Endothelial cell of hepatic sinusoid (primary cell): Measurements from ENCODE around the gene C16orf89.

Experiments used
- in situ Hi-C: cut with HindIII; loops from 2 replicates; pipeline ENCODE4 v1.10.0; 2017; ENCODE audit warnings: low sequenced_read_pairs

The C16orf89 gene

DNA sequence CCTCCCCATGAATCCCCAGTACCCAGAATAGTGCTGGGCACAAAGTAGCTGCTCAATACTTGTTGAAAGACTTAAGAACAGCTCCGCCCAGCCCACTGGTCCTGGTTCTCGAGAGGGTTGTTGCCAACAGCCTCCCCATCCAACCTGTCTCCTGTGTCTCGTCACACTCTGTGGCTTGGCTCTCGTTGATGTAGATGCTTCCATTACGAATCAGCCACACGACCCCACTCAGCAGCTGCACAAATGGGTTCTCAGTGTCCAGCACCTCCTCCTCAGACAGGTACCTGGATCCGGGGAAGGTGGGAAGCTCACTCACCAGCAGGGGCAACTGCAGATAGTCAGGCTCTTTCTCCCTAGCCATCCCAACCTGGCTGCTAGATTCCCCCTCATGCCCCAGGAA is 34.2 kb downstream of the C16orf89 start:
- in situ Hi-C loops = no loop called here

DNA sequence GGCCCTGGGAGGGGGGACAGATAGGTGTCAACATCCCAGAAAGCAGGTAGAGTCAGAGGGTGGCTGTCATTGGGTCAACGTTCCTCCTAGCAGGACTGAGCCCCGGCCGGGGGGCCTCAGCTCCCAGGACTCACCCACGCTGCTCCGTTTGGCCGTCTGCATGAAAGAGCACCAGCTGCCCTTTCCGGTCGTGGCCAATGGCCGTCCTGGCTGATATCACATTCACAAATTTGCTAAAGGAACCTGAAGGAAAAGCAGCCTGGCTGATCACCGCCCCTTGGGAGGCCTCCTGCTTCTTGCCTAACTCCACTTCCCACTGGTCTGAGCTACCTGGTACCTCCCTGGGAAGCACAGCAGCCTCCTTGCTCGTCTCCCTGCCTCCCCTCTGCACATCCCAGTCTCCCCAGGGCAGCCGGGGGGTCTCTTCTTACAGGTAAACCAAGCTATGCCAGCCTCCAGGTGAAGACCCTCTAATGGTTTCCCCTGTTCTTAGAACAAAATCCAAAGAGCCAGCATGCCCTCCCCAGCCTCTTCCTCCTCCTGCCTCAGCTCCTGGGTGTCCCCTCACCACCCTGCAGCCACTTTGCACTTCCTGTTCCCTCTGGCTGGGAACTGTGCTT is 35.4 kb downstream of the C16orf89 start:
- in situ Hi-C loops = no loop called here

DNA sequence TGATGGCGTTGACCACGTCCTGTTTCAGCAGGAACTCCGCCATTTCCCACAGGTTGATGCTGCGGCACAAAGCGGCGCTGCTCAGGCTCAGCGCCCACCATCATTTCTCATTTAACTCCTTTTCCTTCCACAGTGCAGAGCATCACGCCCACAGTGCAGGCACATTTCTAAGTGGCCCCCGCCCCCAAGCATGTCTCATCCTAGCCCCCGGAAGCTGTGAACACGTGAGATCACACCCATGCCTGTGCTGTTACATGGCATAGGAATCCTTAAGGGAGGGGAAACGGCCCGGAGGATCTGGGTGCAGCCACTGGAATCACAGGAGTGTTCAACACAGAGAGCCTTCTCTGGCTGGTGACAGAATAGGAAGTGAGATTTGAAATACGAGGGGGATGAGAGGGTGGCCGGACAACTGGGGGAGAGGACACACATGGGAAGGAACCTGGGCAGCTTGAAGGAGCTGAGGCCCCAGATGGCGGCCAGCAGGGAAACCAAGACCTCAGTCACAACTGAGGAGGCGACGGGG is 36.7 kb downstream of the C16orf89 start:
- in situ Hi-C loops = no loop called here

DNA sequence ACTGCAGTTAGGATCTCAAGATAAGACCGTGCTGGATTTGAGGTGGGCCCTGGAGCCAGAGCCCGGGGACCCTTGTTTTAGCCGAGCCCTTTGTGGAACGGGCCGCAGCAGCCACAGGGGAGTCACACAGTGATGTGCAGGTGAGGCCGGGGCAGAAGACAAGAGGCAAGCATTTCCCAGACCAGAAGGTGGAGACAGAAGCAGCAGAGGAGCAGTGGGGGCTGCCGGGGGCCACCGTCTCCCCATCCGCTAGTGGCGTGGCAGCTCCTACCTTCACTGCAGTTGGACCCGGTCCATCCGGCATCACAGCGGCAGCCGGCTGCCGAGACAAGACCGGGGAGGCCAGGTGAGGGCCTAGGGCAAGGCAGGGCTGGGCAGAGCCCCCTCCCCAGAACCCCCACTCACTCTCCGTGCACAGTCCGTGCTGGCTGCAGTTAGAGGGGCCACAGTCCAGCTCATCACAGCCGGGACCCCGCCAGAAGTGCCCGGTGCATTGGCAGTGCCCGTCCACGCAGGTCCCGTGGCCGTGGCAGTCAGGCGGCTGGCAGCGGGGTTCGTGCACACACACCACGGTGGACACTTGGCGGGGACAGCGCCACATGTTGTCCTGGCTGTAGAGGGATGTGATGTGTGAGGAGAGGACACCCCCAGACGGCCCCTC is 38.1 kb downstream of the C16orf89 start:
- in situ Hi-C loops = no loop called here

DNA sequence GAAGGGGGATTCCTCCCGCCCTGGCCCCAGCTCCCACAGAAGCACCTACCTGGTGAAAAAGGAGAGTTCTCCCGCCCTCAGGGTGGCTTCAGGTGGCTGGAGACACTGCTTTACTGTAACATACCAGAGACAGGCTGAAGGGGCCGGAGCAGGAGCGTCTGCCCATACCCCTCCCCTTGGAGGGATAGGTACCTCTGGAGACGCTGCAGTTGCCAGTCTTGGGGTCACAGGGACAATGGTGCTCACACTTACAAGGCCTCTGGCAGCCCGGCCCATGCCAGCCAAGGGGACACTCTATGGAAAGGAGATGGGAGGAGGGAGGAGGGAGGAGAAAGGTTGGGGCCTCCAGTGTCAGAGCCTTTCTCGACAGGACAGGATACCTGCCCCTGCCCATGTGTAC is 38.7 kb downstream of the C16orf89 start:
- in situ Hi-C loops = no loop called here

DNA sequence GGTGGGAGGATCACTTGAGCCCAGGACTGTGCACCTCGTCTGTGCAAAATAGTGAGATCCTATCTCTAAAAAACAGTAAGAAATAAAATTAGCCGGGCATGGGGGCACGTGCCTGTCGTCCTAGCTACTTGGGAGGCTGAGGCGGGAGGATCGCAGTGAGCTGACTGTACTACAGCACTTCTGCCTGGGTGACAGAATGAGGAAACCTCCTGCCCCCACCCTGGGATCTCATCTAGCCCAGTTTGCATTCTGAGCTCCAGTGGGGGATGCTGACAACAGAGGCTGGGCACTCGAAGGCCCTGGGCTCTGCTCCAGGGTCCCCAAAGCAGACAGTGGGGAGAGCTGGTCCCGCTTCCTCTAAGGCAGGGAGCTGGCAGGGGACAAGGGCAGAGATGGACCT is 39.1 kb downstream of the C16orf89 start:
- in situ Hi-C loops = no loop called here

DNA sequence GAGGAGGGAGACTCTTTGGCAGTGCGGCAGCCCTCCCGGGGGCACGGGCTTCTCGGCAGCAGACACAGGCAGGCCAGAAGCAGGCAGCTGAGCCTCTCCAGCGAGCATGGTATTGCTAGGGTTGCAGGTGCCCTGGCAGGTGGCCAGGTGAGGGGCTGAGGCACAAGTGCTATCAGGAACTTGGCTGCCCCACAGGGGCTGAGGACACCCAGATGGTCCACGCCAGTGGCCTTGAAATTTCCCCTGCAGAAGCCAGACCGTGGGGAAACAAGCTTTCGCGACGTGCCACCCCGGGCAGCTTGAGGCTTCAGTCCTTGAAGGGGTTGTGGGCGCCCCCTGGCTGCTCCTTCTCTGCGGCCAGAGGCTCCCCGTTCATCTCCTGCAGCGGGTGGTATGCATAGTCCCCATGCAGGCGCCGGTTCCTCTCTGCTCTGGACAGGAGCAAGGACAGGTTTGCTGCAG is 40.6 kb downstream of the C16orf89 start:
- in situ Hi-C loops = no loop called here

DNA sequence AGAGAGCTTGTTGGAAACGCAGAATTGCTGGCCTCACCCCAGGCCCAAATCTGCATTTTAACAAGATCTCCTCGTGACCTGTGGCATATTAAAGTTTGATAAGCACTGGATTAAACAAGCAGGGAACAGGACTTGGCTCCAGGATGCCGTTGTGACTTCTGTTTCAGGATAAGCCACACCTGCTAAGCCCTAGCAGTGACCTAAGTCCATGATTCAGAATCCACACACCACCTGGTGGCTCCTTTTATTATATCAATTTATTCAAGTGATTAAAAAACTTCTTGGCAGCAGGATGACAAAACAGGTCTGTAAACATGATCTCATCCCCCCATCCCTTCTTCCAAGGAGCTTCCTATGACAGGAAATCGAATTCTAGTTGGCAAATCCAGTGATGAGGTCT is 41.1 kb downstream of the C16orf89 start:
- in situ Hi-C loops = no loop called here

DNA sequence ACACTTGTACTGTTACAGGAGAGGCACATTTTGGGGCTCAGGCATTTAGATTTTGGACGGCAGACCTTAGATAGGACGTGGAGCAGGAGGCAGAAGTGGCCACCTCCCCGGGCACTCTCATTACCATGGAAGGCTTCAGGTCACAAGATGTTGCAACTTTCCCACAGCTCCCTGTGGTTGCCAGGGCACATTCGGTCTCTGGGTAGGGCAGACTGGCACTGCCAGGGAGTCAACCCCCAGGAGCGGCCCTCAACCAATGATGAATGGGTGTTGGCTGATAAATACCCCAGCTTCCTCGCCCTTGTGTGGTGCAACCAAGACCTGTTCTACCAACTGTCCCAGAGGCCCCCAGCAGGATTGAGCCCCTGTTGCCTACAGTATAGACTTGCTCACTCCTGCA is 43.2 kb downstream of the C16orf89 start:
- in situ Hi-C loops = no loop called here

DNA sequence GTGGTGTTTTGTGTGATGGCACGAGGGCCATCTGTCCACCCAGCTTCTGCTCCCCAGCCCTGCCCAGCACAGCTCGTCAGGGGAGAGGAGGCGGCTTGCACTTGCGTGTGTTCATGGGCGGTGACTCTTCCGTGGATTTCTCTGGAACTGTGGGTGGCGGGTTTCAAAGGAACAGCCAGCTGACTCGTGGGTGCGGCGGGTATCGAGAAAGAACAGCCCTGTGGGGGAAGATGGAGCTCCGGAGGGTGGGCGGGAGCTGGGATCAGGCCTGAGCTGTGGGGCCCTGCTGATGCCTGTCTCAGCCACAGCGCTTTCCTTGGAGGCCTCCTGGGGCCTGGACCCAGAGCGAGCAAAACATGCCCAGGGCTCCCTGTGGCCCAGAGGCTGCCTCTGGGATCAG is 45.2 kb downstream of the C16orf89 start:
- in situ Hi-C loops = no loop called here

DNA sequence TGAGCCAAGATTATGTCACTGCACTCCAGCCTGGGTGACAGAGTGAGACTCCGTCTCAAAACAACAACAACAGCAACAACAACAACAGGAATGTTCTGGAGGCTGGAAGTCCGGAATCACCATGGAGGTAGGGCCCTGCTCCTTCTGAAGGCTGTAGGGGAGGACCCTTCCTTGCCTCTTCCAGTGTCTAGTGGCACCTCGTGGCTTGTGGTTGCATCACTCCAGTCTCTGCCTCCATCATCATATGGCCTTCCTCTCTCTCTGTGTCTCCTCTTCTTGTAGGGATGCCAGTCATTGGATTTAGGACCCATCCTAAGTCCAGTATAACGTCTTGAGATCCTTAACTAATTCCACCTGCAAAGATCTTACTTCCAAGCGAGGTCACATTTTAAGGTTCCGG is 46.0 kb downstream of the C16orf89 start:
- in situ Hi-C loops = no loop called here

DNA sequence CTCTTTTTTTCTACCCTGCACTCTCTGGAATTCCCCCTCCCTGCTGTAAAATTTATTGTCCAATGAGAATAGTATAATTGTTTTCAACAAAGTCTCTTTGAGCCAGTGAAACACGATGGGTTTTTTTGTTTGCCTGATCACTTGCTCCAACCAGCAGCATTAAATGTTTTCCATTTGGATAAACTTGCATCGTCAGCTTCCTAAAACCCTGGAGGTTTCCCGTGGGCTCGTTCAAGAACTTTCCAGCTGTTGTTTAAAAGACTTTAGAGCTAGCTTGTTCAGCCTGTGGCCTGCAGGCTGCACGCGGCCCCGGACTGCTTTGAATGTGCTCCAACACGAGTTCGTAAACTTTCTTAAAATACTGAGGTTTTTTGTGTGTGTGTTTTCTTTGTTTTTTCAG is 47.0 kb downstream of the C16orf89 start:
- in situ Hi-C loops = no loop called here

DNA sequence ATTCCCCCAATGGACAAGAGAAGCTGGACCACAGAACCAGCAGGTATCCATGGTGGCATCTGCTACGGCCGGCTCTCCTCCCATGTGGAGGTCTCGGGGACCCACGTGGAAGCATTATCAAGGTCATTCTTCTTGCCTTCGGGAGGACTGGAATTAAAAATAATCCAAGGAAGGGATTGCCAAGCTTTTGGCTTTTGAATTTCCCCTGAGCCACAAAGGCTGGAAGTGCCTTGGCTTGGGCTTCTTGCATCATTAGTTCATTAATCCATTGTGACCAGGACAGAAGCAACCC is 48.1 kb downstream of the C16orf89 start:
- in situ Hi-C loops = no loop called here

DNA sequence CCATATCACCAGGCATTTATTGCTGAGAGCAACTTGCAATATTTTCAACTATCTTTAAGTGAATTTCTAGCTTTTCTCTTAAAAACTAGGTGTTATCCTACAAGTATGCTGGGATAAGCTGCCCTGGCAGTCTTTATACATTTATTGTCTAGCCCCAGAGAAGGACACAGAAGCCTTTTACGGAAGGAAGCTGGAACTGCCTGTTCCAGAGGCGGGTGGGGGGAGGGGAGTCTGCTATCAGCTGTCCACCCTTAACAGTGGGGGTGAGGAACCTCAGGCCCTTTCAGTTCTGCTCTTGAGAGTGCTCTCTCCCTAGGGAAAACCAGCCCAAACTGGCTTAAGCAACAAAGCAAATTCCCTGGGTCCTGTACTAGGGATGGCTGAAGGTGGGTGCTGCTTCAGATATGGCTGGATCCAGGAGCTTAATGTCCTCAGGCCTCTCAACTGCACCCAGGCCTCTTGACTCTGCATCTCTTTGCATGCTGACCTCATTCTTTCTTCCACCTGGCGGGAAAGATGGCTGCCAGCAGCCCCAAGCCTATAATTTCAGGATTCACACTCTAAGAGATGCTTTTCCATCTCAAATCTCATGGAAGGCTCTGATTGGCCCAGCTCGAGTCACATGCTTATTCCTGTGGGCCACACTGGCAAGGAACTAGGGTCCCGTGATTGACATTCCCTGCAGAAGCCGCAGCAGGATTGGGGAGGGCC is 48.6 kb downstream of the C16orf89 start:
- in situ Hi-C loops = no loop called here

DNA sequence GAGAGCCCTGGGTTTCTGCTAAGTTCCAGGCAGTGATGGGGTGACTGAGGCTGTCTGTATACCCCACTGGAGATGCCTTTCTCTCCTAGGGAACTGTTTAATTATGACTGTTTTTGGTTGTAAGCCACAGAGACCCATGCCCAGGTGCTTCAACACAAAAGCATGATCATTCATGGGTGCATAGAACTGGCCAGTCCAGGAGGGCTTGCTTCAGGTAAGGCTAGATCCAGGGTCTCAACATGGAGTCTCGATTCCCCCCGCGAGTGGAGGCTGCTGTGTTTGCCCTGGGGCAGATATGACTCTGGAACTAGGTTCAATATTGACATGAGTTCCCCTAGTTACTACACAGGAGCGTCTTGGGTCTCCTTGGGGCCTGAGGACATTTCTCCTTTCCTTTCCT is 49.9 kb downstream of the C16orf89 start:
- in situ Hi-C loops = no loop called here

DNA sequence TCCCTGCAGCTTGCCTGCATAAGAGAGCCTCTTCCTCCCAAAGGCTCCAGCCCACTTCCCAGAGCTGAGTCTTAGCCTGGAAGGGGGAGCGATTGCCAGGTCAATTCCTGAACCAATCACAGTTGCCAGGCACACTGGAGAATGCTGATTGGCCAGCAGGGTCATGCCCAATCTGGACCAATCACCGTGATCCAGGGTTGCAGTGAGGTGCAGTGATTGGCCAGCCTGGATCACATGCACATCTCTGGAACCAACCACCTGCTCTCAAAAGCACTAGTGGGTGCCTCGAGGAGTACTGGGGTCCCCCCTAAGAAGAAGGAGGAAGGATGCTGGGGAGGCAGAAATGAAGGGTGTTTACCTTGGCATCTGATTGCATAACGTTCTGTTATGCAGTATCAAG is 50.4 kb downstream of the C16orf89 start:
- in situ Hi-C loops = no loop called here

DNA sequence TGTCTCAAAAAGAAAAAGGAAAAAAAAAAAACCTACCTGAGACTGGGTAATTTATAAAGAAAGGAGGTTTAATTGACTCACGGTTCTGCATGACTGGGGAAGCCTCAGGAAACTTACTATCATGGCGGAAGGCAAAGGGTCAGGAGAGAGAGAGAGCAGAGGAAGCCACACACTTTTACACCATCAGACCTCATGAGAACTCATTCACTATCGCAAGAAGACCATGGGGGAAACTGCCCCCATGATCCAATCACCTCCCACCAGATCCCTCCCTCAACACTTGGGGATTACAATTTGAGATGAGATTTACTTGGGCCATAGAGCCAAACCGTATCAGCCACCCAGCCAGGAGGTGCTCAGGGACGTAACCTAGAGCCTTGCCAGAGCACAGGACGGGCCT is 52.9 kb downstream of the C16orf89 start:
- in situ Hi-C loops = no loop called here

DNA sequence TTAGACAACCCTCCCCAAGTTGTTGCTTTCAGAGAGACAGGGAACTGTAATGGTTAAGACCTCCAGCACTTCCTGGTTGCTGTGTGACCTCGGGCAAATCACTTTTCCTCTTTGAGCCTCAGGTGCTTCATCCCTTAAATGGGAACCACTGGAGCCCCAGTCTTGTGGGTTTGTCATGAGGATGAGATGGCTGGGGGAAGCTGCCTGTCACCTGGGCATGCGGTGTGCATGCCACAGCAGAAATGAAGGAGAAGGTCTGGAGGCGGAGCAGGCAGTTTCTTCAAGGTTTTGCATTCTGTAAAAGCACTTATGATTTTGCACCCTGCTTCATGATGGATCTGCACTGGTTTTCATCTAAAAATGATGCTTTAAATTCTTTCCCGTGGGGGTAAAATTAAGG is 54.1 kb downstream of the C16orf89 start:
- in situ Hi-C loops = no loop called here

DNA sequence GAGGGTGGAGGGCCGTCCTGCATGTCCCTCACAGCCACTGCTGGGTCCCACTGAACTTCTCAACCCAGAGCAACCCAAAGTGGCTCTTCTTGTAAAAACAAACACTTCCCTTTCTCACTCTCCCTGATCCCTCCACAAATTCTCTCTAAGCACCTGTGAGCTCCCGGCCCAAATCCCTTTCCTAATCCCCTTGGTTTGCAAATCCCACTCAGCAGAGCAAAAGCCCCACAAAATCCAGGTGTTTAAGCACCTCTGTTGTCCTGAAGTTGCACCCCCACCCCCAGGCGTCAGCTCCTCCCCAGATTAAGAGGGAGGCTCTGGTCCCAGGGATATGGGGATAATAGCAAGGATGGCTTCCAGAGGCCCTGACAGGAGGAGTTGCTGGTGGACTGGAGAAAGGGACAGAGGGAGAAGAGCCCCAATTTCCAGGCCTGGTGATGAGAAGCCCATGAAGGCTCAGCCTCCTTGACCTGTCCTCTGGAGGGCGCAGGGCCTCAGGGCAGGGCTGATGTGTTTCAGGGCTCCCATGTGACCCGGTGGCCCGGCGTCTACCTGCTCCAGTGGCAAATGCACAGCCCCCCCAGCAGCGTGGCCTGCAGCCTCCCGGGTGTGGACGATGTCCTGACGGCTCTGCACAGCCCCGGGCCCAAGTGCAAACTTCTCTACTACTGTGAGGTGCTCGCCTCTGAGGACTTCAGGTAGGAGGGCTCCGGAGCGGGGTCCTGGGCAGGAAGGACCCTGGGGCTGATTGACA is 55.0 kb downstream of the C16orf89 start:
- in situ Hi-C loops = no loop called here

DNA sequence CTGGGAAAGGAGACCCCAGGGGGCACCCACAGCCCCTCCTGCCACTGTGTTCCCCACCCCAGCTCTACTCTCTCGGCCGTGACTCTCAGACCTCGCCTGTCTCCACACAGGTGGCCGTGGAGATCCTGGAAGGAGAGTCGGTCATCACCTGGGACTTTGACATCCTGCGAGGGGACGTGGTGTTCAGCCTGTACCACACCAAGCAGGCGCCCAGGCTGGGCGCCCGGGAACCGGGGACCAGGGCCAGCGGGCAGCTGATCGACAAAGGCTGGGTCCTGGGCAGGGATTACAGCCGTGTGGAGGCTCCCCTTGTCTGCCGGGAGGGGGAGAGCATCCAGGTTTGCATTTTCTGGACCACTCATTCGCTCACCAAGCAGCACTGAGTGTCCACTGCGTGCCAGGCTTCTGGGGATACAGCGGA is 57.4 kb downstream of the C16orf89 start:
- in situ Hi-C loops = no loop called here

DNA sequence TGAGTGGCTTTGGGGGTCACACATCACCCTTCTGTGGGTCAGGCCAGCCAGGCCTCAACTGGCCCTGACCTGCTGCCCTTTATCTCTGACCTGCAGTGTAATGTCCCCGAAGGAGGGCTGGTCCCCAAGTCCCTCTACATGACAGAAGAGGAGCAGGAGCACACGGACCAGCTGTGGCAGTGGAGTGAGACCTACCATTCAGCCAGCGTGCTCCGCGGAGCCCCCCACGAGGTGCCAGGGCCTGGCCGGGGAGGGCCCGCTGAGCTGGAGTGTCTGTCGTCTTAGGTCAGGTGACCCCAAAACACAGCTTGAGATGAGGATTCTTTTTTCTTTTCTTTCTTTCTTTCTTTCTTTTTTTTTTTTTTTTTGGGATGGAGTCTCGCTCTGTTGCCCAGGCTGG is 58.5 kb downstream of the C16orf89 start:
- in situ Hi-C loops = no loop called here
